GM13976 (cell line): ENCODE data around the gene FRY.

Source experiments
- DNase-seq: peaks from one replicate; pipeline ENCODE4 v3.0.0; 2012; ENCODE audit warnings: low spot score
- in situ Hi-C: fragments of 300-500 bp; cut with MboI; formaldehyde crosslinking; loops from one replicate; pipeline ENCODE4 v1.12.0; 2022; ENCODE audit warnings: low sequenced_read_pairs, mixed read lengths, inconsistent platforms; ENCODE audit not compliant: unreplicated experiment
- TF ChIP-seq, protein P1 (sequence below): IDR thresholded peaks from 2 replicates; pipeline ENCODE4 v1.5.1; 2012; ENCODE audit warnings: borderline replicate concordance, mild to moderate bottlenecking; ENCODE audit not compliant: insufficient read depth; ENCODE audit errors: extremely low read depth, missing control alignments, control extremely low read depth

The FRY gene

GRCh38 chr13:32206097-32206740 is 174.6 kb downstream of the FRY start:
- in situ Hi-C loops: no loop called here
- TF ChIP-seq, protein P1, sequence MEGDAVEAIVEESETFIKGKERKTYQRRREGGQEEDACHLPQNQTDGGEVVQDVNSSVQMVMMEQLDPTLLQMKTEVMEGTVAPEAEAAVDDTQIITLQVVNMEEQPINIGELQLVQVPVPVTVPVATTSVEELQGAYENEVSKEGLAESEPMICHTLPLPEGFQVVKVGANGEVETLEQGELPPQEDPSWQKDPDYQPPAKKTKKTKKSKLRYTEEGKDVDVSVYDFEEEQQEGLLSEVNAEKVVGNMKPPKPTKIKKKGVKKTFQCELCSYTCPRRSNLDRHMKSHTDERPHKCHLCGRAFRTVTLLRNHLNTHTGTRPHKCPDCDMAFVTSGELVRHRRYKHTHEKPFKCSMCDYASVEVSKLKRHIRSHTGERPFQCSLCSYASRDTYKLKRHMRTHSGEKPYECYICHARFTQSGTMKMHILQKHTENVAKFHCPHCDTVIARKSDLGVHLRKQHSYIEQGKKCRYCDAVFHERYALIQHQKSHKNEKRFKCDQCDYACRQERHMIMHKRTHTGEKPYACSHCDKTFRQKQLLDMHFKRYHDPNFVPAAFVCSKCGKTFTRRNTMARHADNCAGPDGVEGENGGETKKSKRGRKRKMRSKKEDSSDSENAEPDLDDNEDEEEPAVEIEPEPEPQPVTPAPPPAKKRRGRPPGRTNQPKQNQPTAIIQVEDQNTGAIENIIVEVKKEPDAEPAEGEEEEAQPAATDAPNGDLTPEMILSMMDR: no peak
- no peak for DNase-seq

DNA sequence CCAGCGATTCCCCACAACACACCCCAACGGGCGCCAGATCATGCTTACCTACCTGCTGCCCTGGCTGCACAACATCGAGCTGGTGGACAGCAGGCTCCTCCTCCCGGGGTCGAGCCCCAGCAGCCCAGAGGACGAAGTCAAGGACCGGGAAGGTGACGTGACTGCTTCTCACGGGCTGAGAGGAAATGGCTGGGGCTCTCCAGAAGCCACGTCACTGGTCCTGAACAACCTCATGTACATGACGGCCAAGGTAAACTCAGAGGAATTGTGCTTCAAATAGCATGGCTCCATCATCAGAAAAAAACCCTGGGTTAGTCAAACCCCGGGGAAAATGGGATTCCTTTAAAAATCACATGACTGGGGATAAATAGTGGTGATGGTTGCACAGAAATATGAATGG is 177.3 kb downstream of the FRY start:
- in situ Hi-C loops: no loop called here
- no peak for DNase-seq

DNA sequence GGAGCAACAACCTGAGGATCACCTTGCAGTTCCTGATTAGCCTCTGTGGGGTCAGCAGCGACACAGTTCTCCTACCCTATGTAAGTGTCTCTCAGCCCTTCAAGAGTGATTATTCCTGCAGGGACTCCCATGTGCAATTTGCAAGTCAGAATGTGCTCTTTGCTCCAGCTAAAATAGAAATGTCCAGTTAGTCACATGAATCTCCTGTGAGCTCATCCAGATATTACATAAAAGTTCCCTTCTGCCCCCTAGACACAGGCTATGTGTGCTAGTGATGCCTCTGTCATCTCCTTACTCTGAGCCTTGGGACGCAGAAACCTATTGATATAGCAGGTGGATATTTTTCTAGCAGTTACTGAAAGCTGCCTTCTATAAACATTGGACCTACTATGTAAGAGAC is 178.1 kb downstream of the FRY start:
- in situ Hi-C loops: no loop called here
- TF ChIP-seq, protein P1: no peak

More for the DNA sequence above, 177.3 kb downstream of the FRY start:
- TF ChIP-seq, protein P1: no peak

DNA sequence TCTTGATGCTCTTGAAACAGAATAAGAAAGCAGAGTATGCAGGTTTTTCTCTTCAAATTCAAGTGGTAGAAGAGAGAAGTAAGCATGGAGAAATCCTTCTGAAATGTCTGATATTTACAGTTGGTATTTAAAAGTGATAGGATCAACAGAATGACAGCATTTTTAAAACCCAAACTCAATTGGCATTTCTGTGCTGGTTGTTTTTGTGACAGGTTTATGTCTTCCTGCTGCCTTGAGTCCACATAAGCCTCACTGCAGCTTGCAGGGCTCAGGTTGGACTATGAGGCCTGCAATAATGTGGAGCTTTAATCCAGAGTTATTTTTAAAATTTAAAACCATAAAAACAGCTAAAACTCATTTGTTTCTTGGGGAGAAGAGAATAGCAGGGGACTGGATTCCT is 178.5 kb downstream of the FRY start:
- TF ChIP-seq, protein P1: no peak
- DNase-seq: no peak
- in situ Hi-C loops: no loop called here

More for the DNA sequence above, 178.1 kb downstream of the FRY start:
- DNase-seq: no peak

GRCh38 chr13:32211813-32212212 is 180.2 kb downstream of the FRY start:
- in situ Hi-C loops: no loop called here
- TF ChIP-seq, protein P1: no peak
- no peak for DNase-seq

DNA sequence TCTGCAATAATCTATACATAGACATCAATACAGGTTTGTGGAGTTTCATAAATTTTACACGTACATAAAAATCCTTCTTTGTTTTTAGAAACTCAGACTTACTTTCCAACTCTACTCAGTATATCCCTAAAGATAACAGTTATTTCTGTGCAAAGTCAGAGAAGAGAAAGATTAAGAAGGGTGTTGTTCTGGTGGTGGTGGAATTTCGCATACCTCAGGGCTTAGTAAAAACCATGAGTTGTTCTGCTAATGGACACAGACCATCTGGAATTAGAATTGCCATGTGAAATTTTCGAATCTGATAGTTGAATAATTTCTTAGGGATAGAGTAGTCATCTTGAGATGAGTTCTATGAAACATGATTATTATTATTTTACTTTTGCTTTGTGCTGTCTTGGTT is 180.8 kb downstream of the FRY start:
- in situ Hi-C loops: no loop called here
- DNase-seq: no peak
- TF ChIP-seq, protein P1: no peak

DNA sequence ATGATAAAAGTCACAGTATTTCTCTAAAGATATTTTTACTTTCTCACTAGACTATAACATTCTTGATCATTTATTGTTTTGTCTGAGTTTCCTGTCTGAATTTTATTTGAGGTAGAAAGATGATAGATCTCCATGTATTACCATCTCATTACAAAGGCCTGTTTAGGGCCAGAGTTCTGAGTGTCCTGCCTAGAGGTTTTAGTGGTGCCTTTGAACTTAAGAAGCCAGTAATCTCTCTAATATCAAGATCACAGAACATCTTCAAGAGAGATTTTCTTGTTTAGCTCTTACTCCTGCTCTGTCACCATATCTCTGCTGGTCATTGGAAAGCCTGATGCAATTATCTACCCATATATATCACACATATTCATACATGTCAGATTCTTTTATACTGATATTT is 182.1 kb downstream of the FRY start:
- DNase-seq: no peak
- TF ChIP-seq, protein P1: no peak
- in situ Hi-C loops: no loop called here
